Stomach (tissue), 4 donors: ENCODE data around the gene HACE1.
"Not testable (repeated sequence)": the region's sequence is repeated elsewhere in the genome, so short reads cannot be mapped to it uniquely, and the experiment has no call there.

Experiments
- POLR2A ChIP-seq, 4 donors: fragments of 450-650 bp; IDR thresholded peaks; one replicate each; pipeline ENCODE4 v1.6.1; 2016; ENCODE audit warnings: antibody characterized with exemption in 4 of 4, control low read depth in 2 of 4, mild to moderate bottlenecking in 1 of 4, moderate library complexity in 1 of 4
- POLR2AphosphoS5 ChIP-seq, 3 donors: sonication (generic); formaldehyde crosslinking; IDR thresholded peaks; one replicate each; pipeline ENCODE4 v1.6.1; 2016; ENCODE audit warnings: antibody characterized with exemption in 3 of 3
- TF ChIP-seq, protein P1 (sequence below), 7 experiments: fragments of 450-650 bp in 4 of 7; fragments of 200-600 bp in 3 of 7; sonication (generic) in 3 of 7; IDR thresholded peaks; one replicate each; pipeline ENCODE4 v1.5.1; 2016 to 2019; ENCODE audit warnings: antibody characterized with exemption in 7 of 7, control low read depth in 2 of 7, mild to moderate bottlenecking in 1 of 7

DNA sequence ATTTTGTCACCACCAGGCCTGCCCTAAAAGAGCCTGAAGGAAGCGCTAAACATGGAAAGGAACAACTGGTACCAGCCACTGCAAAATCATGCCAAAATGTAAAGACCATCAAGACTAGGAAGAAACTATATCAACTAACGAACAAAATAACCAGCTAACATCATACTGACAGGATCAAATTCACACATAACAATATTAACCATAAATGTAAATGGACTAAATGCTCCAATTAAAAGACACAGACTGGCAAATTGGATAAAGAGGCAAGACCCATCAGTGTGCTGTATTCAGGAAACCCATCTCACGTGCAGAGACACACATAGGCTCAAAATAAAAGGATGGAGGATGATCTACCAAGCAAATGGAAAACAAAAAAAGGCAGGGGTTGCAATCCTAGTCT is 120.6 kb downstream of the HACE1 start:
- not testable (repeated sequence) for TF ChIP-seq POLR2A, POLR2AphosphoS5 (IDR thresholded peaks at IDR 0.05)
- TF ChIP-seq, protein P1, sequence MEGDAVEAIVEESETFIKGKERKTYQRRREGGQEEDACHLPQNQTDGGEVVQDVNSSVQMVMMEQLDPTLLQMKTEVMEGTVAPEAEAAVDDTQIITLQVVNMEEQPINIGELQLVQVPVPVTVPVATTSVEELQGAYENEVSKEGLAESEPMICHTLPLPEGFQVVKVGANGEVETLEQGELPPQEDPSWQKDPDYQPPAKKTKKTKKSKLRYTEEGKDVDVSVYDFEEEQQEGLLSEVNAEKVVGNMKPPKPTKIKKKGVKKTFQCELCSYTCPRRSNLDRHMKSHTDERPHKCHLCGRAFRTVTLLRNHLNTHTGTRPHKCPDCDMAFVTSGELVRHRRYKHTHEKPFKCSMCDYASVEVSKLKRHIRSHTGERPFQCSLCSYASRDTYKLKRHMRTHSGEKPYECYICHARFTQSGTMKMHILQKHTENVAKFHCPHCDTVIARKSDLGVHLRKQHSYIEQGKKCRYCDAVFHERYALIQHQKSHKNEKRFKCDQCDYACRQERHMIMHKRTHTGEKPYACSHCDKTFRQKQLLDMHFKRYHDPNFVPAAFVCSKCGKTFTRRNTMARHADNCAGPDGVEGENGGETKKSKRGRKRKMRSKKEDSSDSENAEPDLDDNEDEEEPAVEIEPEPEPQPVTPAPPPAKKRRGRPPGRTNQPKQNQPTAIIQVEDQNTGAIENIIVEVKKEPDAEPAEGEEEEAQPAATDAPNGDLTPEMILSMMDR (IDR thresholded peaks at IDR 0.05) = not testable (repeated sequence)
